DND-41 (cell line): Measurements from ENCODE around the gene RSPO1.

Source experiments
- EZH2 ChIP-seq: IDR thresholded peaks from 3 replicates; pipeline ENCODE4 v1.6.1; 2012; ENCODE audit warnings: borderline replicate concordance, low read depth, mild to moderate bottlenecking, moderate library complexity, low read length, inconsistent platforms; ENCODE audit not compliant: severe bottlenecking
- TF ChIP-seq, protein P1 (sequence below): IDR thresholded peaks from 2 replicates; pipeline ENCODE4 v1.5.1; 2012; ENCODE audit warnings: borderline replicate concordance, low read length, moderate library complexity, mild to moderate bottlenecking; ENCODE audit not compliant: poor library complexity, severe bottlenecking; ENCODE audit errors: extremely low read depth

GRCh38 chr1:37647281-37647680 is 12.6 kb upstream of the RSPO1 start:
- TF ChIP-seq, protein P1, sequence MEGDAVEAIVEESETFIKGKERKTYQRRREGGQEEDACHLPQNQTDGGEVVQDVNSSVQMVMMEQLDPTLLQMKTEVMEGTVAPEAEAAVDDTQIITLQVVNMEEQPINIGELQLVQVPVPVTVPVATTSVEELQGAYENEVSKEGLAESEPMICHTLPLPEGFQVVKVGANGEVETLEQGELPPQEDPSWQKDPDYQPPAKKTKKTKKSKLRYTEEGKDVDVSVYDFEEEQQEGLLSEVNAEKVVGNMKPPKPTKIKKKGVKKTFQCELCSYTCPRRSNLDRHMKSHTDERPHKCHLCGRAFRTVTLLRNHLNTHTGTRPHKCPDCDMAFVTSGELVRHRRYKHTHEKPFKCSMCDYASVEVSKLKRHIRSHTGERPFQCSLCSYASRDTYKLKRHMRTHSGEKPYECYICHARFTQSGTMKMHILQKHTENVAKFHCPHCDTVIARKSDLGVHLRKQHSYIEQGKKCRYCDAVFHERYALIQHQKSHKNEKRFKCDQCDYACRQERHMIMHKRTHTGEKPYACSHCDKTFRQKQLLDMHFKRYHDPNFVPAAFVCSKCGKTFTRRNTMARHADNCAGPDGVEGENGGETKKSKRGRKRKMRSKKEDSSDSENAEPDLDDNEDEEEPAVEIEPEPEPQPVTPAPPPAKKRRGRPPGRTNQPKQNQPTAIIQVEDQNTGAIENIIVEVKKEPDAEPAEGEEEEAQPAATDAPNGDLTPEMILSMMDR, result no peak
- no peak for TF ChIP-seq EZH2
